Tibial artery (tissue), 4 donors: ENCODE data around the gene ADRB1.

Experiments used
- DNase-seq, 2 donors: peaks; one replicate each; pipeline ENCODE4 v3.0.0-alpha.2; 2019
- H3K27ac ChIP-seq, 2 donors: fragments of 200-600 bp; sonication (generic) in 1 of 2; 1 replicate in 1 of 2; 2 replicates in 1 of 2; pipeline ENCODE4 v1.5.1; 2018 to 2019; ENCODE audit warnings: mild to moderate bottlenecking in 1 of 2
- H3K27me3 ChIP-seq, 2 donors: fragments of 200-600 bp; sonication (generic) in 1 of 2; one replicate each; pipeline versions ENCODE4 v1.5.1 to v1.6.0; 2016 to 2019
- H3K36me3 ChIP-seq, 3 donors: fragments of 200-600 bp; sonication (generic) in 2 of 3; one replicate each; pipeline ENCODE4 v1.5.1; 2016 to 2019; ENCODE audit warnings: mild to moderate bottlenecking in 2 of 3
- H3K4me1 ChIP-seq, 4 donors: fragments of 200-600 bp; sonication (generic) in 2 of 4; 1 replicate in 3 of 4; 2 replicates in 1 of 4; pipeline ENCODE4 v1.5.1; 2016 to 2019
- H3K4me3 ChIP-seq, 2 donors: fragments of 200-600 bp; sonication (generic) in 1 of 2; 1 replicate in 1 of 2; 2 replicates in 1 of 2; pipeline ENCODE4 v1.5.1; 2018 to 2019; ENCODE audit warnings: mild to moderate bottlenecking in 2 of 2
- H3K9me3 ChIP-seq, 3 donors: fragments of 200-600 bp; sonication (generic) in 1 of 3; one replicate each; pipeline ENCODE4 v1.5.1; 2016 to 2019
- CTCF ChIP-seq, 2 experiments: fragments of 200-600 bp in 1 of 2; fragments of 450-650 bp in 1 of 2; IDR thresholded peaks; one replicate each; pipeline ENCODE4 v1.5.1; 2017 to 2019; ENCODE audit warnings: antibody characterized with exemption in 2 of 2, mild to moderate bottlenecking in 1 of 2, moderate library complexity in 1 of 2
- intact Hi-C: fragments of 100-400 bp; cut with DNase I; formaldehyde crosslinking; loops from one replicate; pipeline ENCODE4 v1.15.0; 2023; ENCODE audit warnings: low total_unique reads

Gene ADRB1

DNA sequence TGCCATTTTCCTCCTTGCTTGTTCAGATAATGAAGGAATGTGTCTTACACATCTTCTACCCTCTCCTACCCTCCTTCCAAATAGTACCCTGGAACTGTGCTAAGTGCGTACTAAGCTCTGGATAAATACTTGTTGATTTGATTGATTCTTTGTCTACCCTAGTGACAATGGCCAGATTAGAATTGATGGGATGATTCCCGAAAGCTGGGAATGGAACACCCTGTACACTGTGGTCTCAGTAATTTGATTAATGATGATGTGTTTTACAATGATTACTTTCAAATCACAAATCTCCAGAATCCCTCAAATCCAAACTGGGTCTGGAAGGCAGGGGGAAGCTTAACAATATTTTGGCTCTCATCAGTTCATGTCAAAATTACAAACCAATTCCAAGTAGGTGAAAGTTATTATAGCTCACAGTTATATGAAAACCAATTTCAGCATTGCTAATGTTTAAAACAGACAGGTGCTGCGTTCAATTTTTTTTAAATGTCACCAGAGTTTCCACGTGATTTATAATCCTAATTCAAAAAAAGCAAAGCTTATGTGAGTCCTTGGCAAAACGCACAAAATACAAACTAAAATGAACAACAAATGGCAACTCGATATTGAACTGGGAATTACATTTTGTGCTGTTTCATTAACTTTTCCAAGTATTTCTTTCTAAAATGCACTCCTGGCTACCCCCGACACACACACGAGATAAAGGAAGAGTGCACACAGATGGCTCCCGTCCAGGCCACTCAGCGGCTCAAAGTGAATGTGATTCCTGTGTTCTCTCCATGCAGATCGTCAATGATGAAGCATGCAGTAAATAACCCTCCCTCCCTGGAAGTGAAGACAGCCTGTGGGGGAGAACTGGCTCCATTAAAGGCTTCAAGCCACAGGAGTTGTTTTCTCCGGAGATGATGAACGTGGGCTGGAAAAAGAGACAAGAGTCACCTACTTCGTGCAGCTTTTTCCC, 21.7 kb upstream of the ADRB1 start:
- Histone ChIP-seq H3K27me3 (no peaks in the 10 kb centered on the region), H3K4me3 (no peak overlapping the region), H3K9me3 (no peaks in the 10 kb centered on the region), H3K27ac (no peak overlapping the region), H3K4me1 (peaks cover 0 to 5% (median 0%) of the 10 kb centered on the region in 4 donors), H3K36me3 (no peaks in the 10 kb centered on the region)
- no peak for DNase-seq
- no peak for TF ChIP-seq CTCF (IDR thresholded peaks at IDR 0.05)
- intact Hi-C loops: no loop called here

- Histone ChIP-seq H3K4me3 (no peak overlapping the region), H3K27ac (no peak overlapping the region), H3K4me1 (peaks cover 0 to 5% (median 0%) of the 10 kb centered on the region in 4 donors), H3K27me3 (no peaks in the 10 kb centered on the region), H3K36me3 (no peaks in the 10 kb centered on the region), H3K9me3 (no peaks in the 10 kb centered on the region)
- TF ChIP-seq CTCF (IDR thresholded peaks at IDR 0.05): no peak
- DNase-seq: no peak
- intact Hi-C loops: no loop called here
Observed at GRCh38 chr10:114022766-114023597, 20.7 kb upstream of the ADRB1 start.

- Histone ChIP-seq H3K36me3 (no peaks in the 10 kb centered on the region), H3K9me3 (no peaks in the 10 kb centered on the region), H3K4me3 (no peak overlapping the region), H3K27ac (no peak overlapping the region), H3K4me1 (peaks cover 0 to 5% (median 0%) of the 10 kb centered on the region in 4 donors), H3K27me3 (peaks cover 0 to 3% of the 10 kb centered on the region in 2 donors)
- no peak for TF ChIP-seq CTCF (IDR thresholded peaks at IDR 0.05)
- intact Hi-C loops: no loop called here
- DNase-seq: no peak
Observed at GRCh38 chr10:114024876-114025610, 18.6 kb upstream of the ADRB1 start.

DNA sequence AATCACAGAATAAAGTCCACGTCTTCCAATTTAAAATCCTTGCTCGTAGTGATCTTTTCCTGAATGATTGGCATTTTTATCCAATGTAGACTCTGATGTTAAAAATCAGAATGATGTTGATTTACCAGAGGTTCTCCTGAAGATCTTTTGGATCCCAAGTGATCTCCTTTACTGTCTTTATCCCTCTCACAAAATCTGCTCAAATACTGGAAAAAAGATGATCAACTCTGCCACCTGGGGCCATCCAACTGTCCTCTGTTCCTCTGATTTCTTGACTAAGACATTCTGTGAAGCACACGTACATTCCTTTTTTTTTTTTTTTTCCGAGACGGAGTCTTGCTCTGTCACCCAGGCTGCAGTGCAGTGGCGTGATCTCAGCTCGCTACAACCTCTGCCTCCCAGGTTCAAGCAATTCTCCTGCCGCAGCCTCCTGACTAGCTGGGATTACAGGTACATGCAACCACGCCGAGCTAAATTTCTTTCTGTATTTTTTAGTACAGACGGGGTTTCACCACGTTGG, 18.0 kb upstream of the ADRB1 start:
- H3K27ac ChIP-seq: no peak overlapping the region
- no peak for DNase-seq
- intact Hi-C loops: no loop called here

More for the DNA sequence above, 18.0 kb upstream of the ADRB1 start:
- no peak overlapping the region for H3K4me3 ChIP-seq
- H3K4me1 ChIP-seq: peaks cover 0 to 5% (median 0%) of the 10 kb centered on the region in 4 donors
- H3K27me3 ChIP-seq: peaks cover 0 to 6% of the 10 kb centered on the region in 2 donors
- no peak for TF ChIP-seq CTCF (IDR thresholded peaks at IDR 0.05)
- no peaks in the 10 kb centered on the region for H3K36me3 ChIP-seq
- H3K9me3 ChIP-seq: no peaks in the 10 kb centered on the region
